Transverse colon (tissue), 4 donors: ENCODE measurements around the gene MYO18B. TPM values are rescaled to one million over a fixed set of nuclear protein-coding genes. Genes with fewer than 3 reads are reported as not detected.
A peak's percentile ranks its signal among the peaks of the same experiment; 100 is the strongest.

Experiments used
- DNase-seq: peaks from one replicate; pipeline ENCODE4 v3.0.0-alpha.2; 2019
- H3K27ac ChIP-seq, 4 donors: fragments of 200-600 bp; sonication (generic); 2 replicates each; pipeline ENCODE4 v1.5.1; 2016 to 2018; ENCODE audit warnings: inconsistent platforms in 4 of 4
- H3K27me3 ChIP-seq: fragments of 200-600 bp; sonication (generic); 2 replicates; pipeline ENCODE4 v1.5.1; 2017; ENCODE audit warnings: inconsistent platforms
- H3K36me3 ChIP-seq, 4 donors: fragments of 200-600 bp; sonication (generic); 2 replicates each; pipeline ENCODE4 v1.5.1; 2017 to 2019; ENCODE audit warnings: inconsistent platforms in 4 of 4
- H3K4me1 ChIP-seq, 4 donors: fragments of 200-600 bp; sonication (generic); 2 replicates each; pipeline ENCODE4 v1.5.1; 2017 to 2020; ENCODE audit warnings: inconsistent platforms in 4 of 4
- H3K4me3 ChIP-seq, 4 donors: fragments of 200-600 bp; sonication (generic); 1 replicate in 1 of 4; 2 replicates in 3 of 4; pipeline versions ENCODE4 v1.5.1 to v1.6.1; 2017 to 2019; ENCODE audit warnings: inconsistent platforms in 4 of 4
- H3K9me3 ChIP-seq, 2 donors: fragments of 200-600 bp; sonication (generic); 2 replicates each; pipeline ENCODE4 v1.5.1; 2017 to 2019; ENCODE audit warnings: inconsistent platforms in 2 of 2
- CTCF ChIP-seq, 5 experiments: fragments of 200-600 bp in 3 of 5; fragments of 450-650 bp in 2 of 5; sonication (generic) in 3 of 5; IDR thresholded peaks; 1 replicate in 2 of 5; 2 replicates in 3 of 5; pipeline ENCODE4 v1.5.1; 2016 to 2017; ENCODE audit warnings: antibody characterized with exemption in 5 of 5, inconsistent platforms in 3 of 5, mild to moderate bottlenecking in 2 of 5, moderate library complexity in 1 of 5
- EP300 ChIP-seq: sonication (generic); formaldehyde crosslinking; IDR thresholded peaks from one replicate; pipeline ENCODE4 v1.6.1; 2017; ENCODE audit warnings: antibody characterized with exemption, low read depth
- POLR2A ChIP-seq: fragments of 450-650 bp; IDR thresholded peaks from one replicate; pipeline ENCODE4 v1.6.1; 2016; ENCODE audit warnings: antibody characterized with exemption, mild to moderate bottlenecking, moderate library complexity
- POLR2AphosphoS5 ChIP-seq, 3 donors: sonication (generic); formaldehyde crosslinking; IDR thresholded peaks; one replicate each; pipeline ENCODE4 v1.6.1; 2016; ENCODE audit warnings: antibody characterized with exemption in 3 of 3
- WGBS, 2 donors: methylation state at CpG; one replicate each; pipeline ENCODE4 v1.1.5; 2018; ENCODE audit warnings: low coverage in 1 of 2; 5-methylcytosine and 5-hydroxymethylcytosine counted together
- in situ Hi-C, 4 donors: fragments of 200-750 bp; cut with MboI; loops; one replicate each; pipeline versions ENCODE4 v1.15.0 to v1.15.1; 2017; ENCODE audit warnings: low sequenced_read_pairs in 3 of 4, low pct_ligation_motif_present in 1 of 4, low pct_unique_long_range_greater_than_20kb in 1 of 4
- intact Hi-C: fragments of 100-400 bp; cut with DNase I; formaldehyde crosslinking; loops from one replicate; pipeline ENCODE4 v1.15.1; 2023; ENCODE audit warnings: low total_unique reads
- total RNA-seq, 4 donors: library from RNA; depleted of rRNA; stranded (reverse); fragments of >200 nt; gene quantifications; one replicate each; pipeline ENCODE4 v1.1.0, GENCODE V29; 2016

Gene MYO18B
- total RNA-seq, 4 donors from 2014 or later: 0.27 TPM; not detected in 3

- in situ Hi-C loops: loop anchor here in 3 of 4 donors (5.0 to 25.0 kb wide), 3 partner anchors 306 to 308 kb away; no protein-coding TSS in a partner anchor
- Histone ChIP-seq H3K27me3 (no peaks in the 10 kb centered on the region), H3K9me3 (no peaks in the 10 kb centered on the region), H3K27ac (no peak overlapping the region), H3K36me3 (no peaks in the 10 kb centered on the region), H3K4me1 (no peaks in the 10 kb centered on the region), H3K4me3 (no peak overlapping the region)
- intact Hi-C loops: loop anchor here (5.0 kb wide), 1 partner anchor 308 kb away; no protein-coding TSS in a partner anchor
- 97% methylated on average over 4 of the region's 4 CpGs; no CpG with 5 or more reads in 1 of the 2 donors for WGBS, 2 donors
- DNase-seq: no peak
- TF ChIP-seq POLR2A: no peak
- no peak for TF ChIP-seq POLR2AphosphoS5 (IDR thresholded peaks at IDR 0.05)
- TF ChIP-seq CTCF (IDR thresholded peaks at IDR 0.05): no peak
- no peak for TF ChIP-seq EP300
Measured at GRCh38 chr22:25770333-25770732, 28.3 kb downstream of the MYO18B start.

GRCh38 chr22:25772288-25772687 lies 30.3 kb downstream of the MYO18B start:
- H3K27ac ChIP-seq: no peak overlapping the region
- no peaks in the 10 kb centered on the region for H3K36me3 ChIP-seq
- in situ Hi-C loops (loop anchor here in 3 of 4 donors (5.0 to 25.0 kb wide), 3 partner anchors 307 to 310 kb away; no protein-coding TSS in a partner anchor), intact Hi-C loops (loop anchor here (5.0 kb wide), 1 partner anchor 310 kb away; no protein-coding TSS in a partner anchor)
- H3K9me3 ChIP-seq: no peaks in the 10 kb centered on the region
- H3K4me3 ChIP-seq: no peak overlapping the region
- TF ChIP-seq POLR2AphosphoS5 (IDR thresholded peaks at IDR 0.05) (no peak), CTCF (IDR thresholded peaks at IDR 0.05) (no peak), EP300 (no peak), POLR2A (no peak)
- 73% methylated on average over 9 of the region's 9 CpGs; no CpG with 5 or more reads in 1 of the 2 donors for WGBS, 2 donors
- DNase-seq: no peak
- no peaks in the 10 kb centered on the region for H3K4me1 ChIP-seq
- H3K27me3 ChIP-seq: no peaks in the 10 kb centered on the region

GRCh38 chr22:25774575-25775026 lies 32.6 kb downstream of the MYO18B start:
- Histone ChIP-seq H3K27me3 (no peaks in the 10 kb centered on the region), H3K36me3 (no peaks in the 10 kb centered on the region), H3K4me1 (no peaks in the 10 kb centered on the region), H3K4me3 (no peak overlapping the region), H3K27ac (no peak overlapping the region), H3K9me3 (no peaks in the 10 kb centered on the region)
- no peak for DNase-seq
- intact Hi-C loops (loop anchor here (5.0 kb wide), 1 partner anchor 312 kb away; no protein-coding TSS in a partner anchor), in situ Hi-C loops (loop anchor here in 3 of 4 donors (5.0 to 25.0 kb wide), 4 partner anchors 310 to 563 kb away; no protein-coding TSS in a partner anchor)
- TF ChIP-seq CTCF (IDR thresholded peaks at IDR 0.05): peak; percentile 7 to 35 (median 21)
- no peak for TF ChIP-seq EP300
- 60 to 70% methylated on average over 2 to 9 of the region's 12 CpGs for WGBS, 2 donors

- H3K4me3 ChIP-seq: no peak overlapping the region
- H3K4me1 ChIP-seq: no peaks in the 10 kb centered on the region
- in situ Hi-C loops: loop anchor here in 2 of 4 donors (10.0 to 25.0 kb wide), 2 partner anchors 311 to 562 kb away; no protein-coding TSS in a partner anchor
- WGBS, 2 donors: 64 to 68% methylated on average over 8 of the region's 8 CpGs
- H3K9me3 ChIP-seq: no peaks in the 10 kb centered on the region
- no peak for DNase-seq
- H3K27ac ChIP-seq: no peak overlapping the region
- H3K36me3 ChIP-seq: no peaks in the 10 kb centered on the region
- intact Hi-C loops: no loop called here
- H3K27me3 ChIP-seq: no peaks in the 10 kb centered on the region
- TF ChIP-seq POLR2AphosphoS5 (IDR thresholded peaks at IDR 0.05): no peak
- no peak for TF ChIP-seq CTCF (IDR thresholded peaks at IDR 0.05)
- no peak for TF ChIP-seq POLR2A
- TF ChIP-seq EP300: no peak
Measured at GRCh38 chr22:25775531-25775930, 33.5 kb downstream of the MYO18B start.
